ENCODE results near the gene G6PC2. TPM values are rescaled to one million over a fixed set of nuclear protein-coding genes. Genes with fewer than 3 reads are reported as not detected.

G6PC2 gene
- total and polyA plus RNA-seq, 8 donors, result 0.55 TPM; not detected in 7

Other genes starting within 250 kb of the G6PC2 start
- gene NOSTRIN, start 98.7 kb upstream of the G6PC2 start, total RNA-seq, result 10 to 100 TPM; 20.9 to 71.2 (median 50.8) TPM
- 100 to 1,000 TPM in 1 of 3 donors, 10 to 100 TPM in 2; 13.3 to 117 (median 48.1) TPM for gene NOSTRIN, start 98.7 kb upstream of the G6PC2 start, polyA plus RNA-seq
- gene SPC25, start 10.9 kb upstream of the G6PC2 start, total RNA-seq, result 1 to 10 TPM in 1 of 5 donors, under 1 TPM in 1, not detected in 3; 0.87 to 2.9 TPM
- 1 to 10 TPM; 2.6 to 4.7 (median 4.5) TPM for gene SPC25, start 10.9 kb upstream of the G6PC2 start, polyA plus RNA-seq
- under 1 TPM in 2 of 5 donors, not detected in 3; 0.18 to 0.58 TPM for gene ABCB11, start 130.0 kb downstream of the G6PC2 start, total RNA-seq
- gene ABCB11, start 130.0 kb downstream of the G6PC2 start, polyA plus RNA-seq, result not detected
- gene DHRS9, start 168.3 kb downstream of the G6PC2 start, total RNA-seq, result 10 to 100 TPM in 1 of 5 donors, 1 to 10 TPM in 3, not detected in 1; 1.3 to 19.3 (median 5.1) TPM
- gene DHRS9, start 168.3 kb downstream of the G6PC2 start, polyA plus RNA-seq, result 1 to 10 TPM; 1.6 to 3.5 (median 2.5) TPM

Data from stomach (tissue), 8 donors.